Suprapubic skin (tissue), 4 donors: Measurements from ENCODE around the gene CDH4. TPM values are rescaled to one million over a fixed set of nuclear protein-coding genes. Genes with fewer than 3 reads are reported as not detected.

Experiments
- DNase-seq, 2 donors: peaks; one replicate each; pipeline ENCODE4 v3.0.0-alpha.2; 2019; ENCODE audit warnings: low spot score in 2 of 2
- H3K27ac ChIP-seq: fragments of 200-600 bp; sonication (generic); one replicate; pipeline ENCODE4 v1.5.1; 2019
- H3K27me3 ChIP-seq: fragments of 200-600 bp; sonication (generic); one replicate; pipeline ENCODE4 v1.5.1; 2019
- H3K36me3 ChIP-seq: fragments of 200-600 bp; sonication (generic); one replicate; pipeline ENCODE4 v1.5.1; 2019
- H3K4me1 ChIP-seq: fragments of 200-600 bp; sonication (generic); one replicate; pipeline ENCODE4 v1.5.1; 2019
- H3K4me3 ChIP-seq: fragments of 200-600 bp; sonication (generic); one replicate; pipeline ENCODE4 v1.5.1; 2019; ENCODE audit warnings: mild to moderate bottlenecking
- H3K9me3 ChIP-seq: fragments of 200-600 bp; sonication (generic); one replicate; pipeline ENCODE4 v1.5.1; 2019
- EP300 ChIP-seq: sonication (generic); formaldehyde crosslinking; IDR thresholded peaks from one replicate; pipeline ENCODE4 v1.6.1; 2017; ENCODE audit warnings: antibody characterized with exemption
- POLR2A ChIP-seq, 2 donors: fragments of 450-650 bp; IDR thresholded peaks; one replicate each; pipeline ENCODE4 v1.6.1; 2017; ENCODE audit warnings: antibody characterized with exemption in 2 of 2, mild to moderate bottlenecking in 2 of 2, moderate library complexity in 2 of 2
- POLR2AphosphoS5 ChIP-seq, 3 donors: sonication (generic); formaldehyde crosslinking; IDR thresholded peaks; one replicate each; pipeline ENCODE4 v1.6.1; 2017; ENCODE audit warnings: antibody characterized with exemption in 3 of 3
- WGBS: methylation state at CpG from one replicate; pipeline ENCODE4 v1.1.5; 2018; 5-methylcytosine and 5-hydroxymethylcytosine counted together
- total RNA-seq, 4 donors: library from RNA; depleted of rRNA; stranded (reverse); fragments of >200 nt; gene quantifications; one replicate each; pipeline ENCODE4 v1.1.0, GENCODE V29; 2016
- TF ChIP-seq, protein P1 (sequence below), 2 donors: fragments of 200-600 bp in 1 of 2; fragments of 450-650 bp in 1 of 2; sonication (generic) in 1 of 2; IDR thresholded peaks; one replicate each; pipeline ENCODE4 v1.5.1; 2016 to 2019; ENCODE audit warnings: antibody characterized with exemption in 2 of 2, mild to moderate bottlenecking in 1 of 2, moderate library complexity in 1 of 2

The CDH4 gene
- total RNA-seq, 4 donors from 2014 or later: 0.91 to 5.9 (median 2.6) TPM

DNA sequence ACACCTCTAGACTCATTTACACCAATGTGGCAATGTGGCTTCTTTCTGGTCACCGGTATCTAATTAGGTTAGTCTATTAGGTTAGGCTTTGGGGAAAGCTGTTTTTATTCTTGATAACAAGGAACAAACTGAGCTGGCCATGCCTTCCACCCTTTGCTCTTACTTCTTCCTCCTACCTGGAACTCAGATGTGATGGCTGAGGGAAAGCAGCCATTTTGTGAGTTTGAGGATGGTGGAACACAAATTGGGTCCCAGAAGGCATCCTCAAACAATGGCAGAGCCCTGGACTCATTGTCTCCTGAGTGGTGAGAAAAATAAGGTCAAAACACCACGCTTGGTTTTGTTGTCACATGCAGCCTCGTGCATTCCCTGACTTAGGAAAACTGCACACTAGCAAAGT, 7.7 kb downstream of the CDH4 start:
- TF ChIP-seq POLR2AphosphoS5 (IDR thresholded peaks at IDR 0.05): no peak
- TF ChIP-seq POLR2A (IDR thresholded peaks at IDR 0.05): no peak
- no peak for TF ChIP-seq EP300
- TF ChIP-seq, protein P1, sequence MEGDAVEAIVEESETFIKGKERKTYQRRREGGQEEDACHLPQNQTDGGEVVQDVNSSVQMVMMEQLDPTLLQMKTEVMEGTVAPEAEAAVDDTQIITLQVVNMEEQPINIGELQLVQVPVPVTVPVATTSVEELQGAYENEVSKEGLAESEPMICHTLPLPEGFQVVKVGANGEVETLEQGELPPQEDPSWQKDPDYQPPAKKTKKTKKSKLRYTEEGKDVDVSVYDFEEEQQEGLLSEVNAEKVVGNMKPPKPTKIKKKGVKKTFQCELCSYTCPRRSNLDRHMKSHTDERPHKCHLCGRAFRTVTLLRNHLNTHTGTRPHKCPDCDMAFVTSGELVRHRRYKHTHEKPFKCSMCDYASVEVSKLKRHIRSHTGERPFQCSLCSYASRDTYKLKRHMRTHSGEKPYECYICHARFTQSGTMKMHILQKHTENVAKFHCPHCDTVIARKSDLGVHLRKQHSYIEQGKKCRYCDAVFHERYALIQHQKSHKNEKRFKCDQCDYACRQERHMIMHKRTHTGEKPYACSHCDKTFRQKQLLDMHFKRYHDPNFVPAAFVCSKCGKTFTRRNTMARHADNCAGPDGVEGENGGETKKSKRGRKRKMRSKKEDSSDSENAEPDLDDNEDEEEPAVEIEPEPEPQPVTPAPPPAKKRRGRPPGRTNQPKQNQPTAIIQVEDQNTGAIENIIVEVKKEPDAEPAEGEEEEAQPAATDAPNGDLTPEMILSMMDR (IDR thresholded peaks at IDR 0.05): no peak

DNA sequence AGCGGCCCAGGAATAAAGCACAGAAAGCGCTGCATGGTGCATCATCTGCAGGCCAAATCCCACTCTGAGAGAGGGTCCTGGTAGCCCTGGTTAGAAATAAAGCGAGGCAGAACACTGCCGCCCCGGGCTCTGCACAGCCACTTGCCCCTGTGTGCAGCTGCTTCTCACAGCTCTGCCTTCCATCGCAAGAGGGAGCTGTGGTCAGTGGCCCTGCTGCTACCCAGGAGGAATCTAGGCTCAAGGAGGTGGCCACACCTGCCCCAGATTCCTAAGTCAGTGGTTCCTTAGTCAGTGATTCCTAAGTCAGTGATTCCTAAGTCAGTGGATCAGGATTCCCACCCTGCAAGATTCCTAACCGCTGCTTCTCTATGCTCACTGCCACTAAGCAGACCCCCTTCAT, 8.8 kb downstream of the CDH4 start:
- no peak for DNase-seq
- TF ChIP-seq POLR2AphosphoS5 (IDR thresholded peaks at IDR 0.05): no peak
- TF ChIP-seq EP300: no peak
- no peak for TF ChIP-seq POLR2A (IDR thresholded peaks at IDR 0.05)
- TF ChIP-seq, protein P1 (IDR thresholded peaks at IDR 0.05): no peak
- H3K36me3 ChIP-seq: no peaks in the 10 kb centered on the region
- no peaks in the 10 kb centered on the region for H3K9me3 ChIP-seq
- no peak overlapping the region for H3K4me3 ChIP-seq
- WGBS: 80% methylated on average over 7 of the region's 7 CpGs
- peaks cover 60% of the 10 kb centered on the region for H3K27me3 ChIP-seq
- H3K4me1 ChIP-seq: no peaks in the 10 kb centered on the region
- no peak overlapping the region for H3K27ac ChIP-seq

More for the DNA sequence above, 7.7 kb downstream of the CDH4 start:
- no peaks in the 10 kb centered on the region for H3K36me3 ChIP-seq
- H3K27ac ChIP-seq: no peak overlapping the region
- no peak for DNase-seq
- H3K4me3 ChIP-seq: no peak overlapping the region
- WGBS: 99% methylated on average over 3 of the region's 3 CpGs
- H3K27me3 ChIP-seq: peaks cover 59% of the 10 kb centered on the region
- H3K9me3 ChIP-seq: no peaks in the 10 kb centered on the region
- H3K4me1 ChIP-seq: no peaks in the 10 kb centered on the region

- Histone ChIP-seq H3K4me1 (no peaks in the 10 kb centered on the region), H3K9me3 (no peaks in the 10 kb centered on the region), H3K27ac (no peak overlapping the region), H3K36me3 (no peaks in the 10 kb centered on the region), H3K4me3 (no peak overlapping the region), H3K27me3 (peaks cover 64% of the 10 kb centered on the region)
- DNase-seq: no peak
- WGBS: 86% methylated on average over 9 of the region's 18 CpGs
- TF ChIP-seq POLR2AphosphoS5 (IDR thresholded peaks at IDR 0.05) (no peak), POLR2A (IDR thresholded peaks at IDR 0.05) (no peak), EP300 (no peak)
- TF ChIP-seq, protein P1 (IDR thresholded peaks at IDR 0.05): no peak
Observed at GRCh38 chr20:61262036-61262435, 10.0 kb downstream of the CDH4 start.

DNA sequence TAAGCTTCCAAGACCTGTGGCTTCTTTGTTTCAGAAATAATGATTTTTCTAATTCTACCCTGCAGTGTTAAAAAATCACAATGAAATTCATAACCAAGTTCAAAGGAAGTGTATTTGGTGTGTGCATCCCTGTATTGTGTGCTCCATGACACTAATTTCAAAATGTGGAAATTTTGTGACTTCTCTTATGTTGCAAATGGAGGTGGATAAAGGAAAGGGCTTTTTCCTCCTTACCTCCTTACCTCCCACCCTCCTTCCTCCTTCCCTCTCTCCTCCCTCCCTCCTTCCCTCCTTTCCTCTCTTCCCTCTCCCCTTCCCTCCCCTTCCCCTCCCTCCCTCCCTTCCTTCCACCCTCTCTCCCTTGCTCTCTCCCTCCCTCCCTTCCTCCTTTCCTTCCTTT, 10.5 kb downstream of the CDH4 start:
- no peak overlapping the region for H3K27ac ChIP-seq
- TF ChIP-seq EP300 (no peak), POLR2AphosphoS5 (IDR thresholded peaks at IDR 0.05) (no peak), POLR2A (IDR thresholded peaks at IDR 0.05) (no peak)
- TF ChIP-seq, protein P1 (IDR thresholded peaks at IDR 0.05): no peak
- no peaks in the 10 kb centered on the region for H3K9me3 ChIP-seq
- H3K4me3 ChIP-seq: no peak overlapping the region
- H3K27me3 ChIP-seq: peaks cover 64% of the 10 kb centered on the region
- DNase-seq: no peak
- no peaks in the 10 kb centered on the region for H3K36me3 ChIP-seq
- H3K4me1 ChIP-seq: no peaks in the 10 kb centered on the region

- H3K36me3 ChIP-seq: no peaks in the 10 kb centered on the region
- H3K9me3 ChIP-seq: no peaks in the 10 kb centered on the region
- WGBS: 36% methylated on average over 10 of the region's 10 CpGs
- TF ChIP-seq, protein P1 (IDR thresholded peaks at IDR 0.05): peak; percentile 22 to 75
- no peak for TF ChIP-seq POLR2A (IDR thresholded peaks at IDR 0.05)
- no peak for TF ChIP-seq POLR2AphosphoS5 (IDR thresholded peaks at IDR 0.05)
- no peak for DNase-seq
- peaks cover 63% of the 10 kb centered on the region for H3K27me3 ChIP-seq
- H3K4me3 ChIP-seq: no peak overlapping the region
- H3K4me1 ChIP-seq: no peaks in the 10 kb centered on the region
- no peak overlapping the region for H3K27ac ChIP-seq
Observed at GRCh38 chr20:61263084-61263695, 11.1 kb downstream of the CDH4 start.
